Cortex of kidney (tissue), 1 donor: ENCODE results near the gene BAZ1B.
"Not testable (repeated sequence)": the region's sequence is repeated elsewhere in the genome, so short reads cannot be mapped to it uniquely, and the experiment has no call there.

Source experiments
- DNase-seq: peaks from one replicate; lab custom pipeline; 2025; lab: John Stamatoyannopoulos, UW

The BAZ1B gene

GRCh38 chr7:73447121-73447733, 74.9 kb downstream of the BAZ1B start:
- no peak for DNase-seq

- DNase-seq = no peak
Measured at GRCh38 chr7:73446682-73447081, 75.4 kb downstream of the BAZ1B start.

GRCh38 chr7:73443548-73444255, 78.4 kb downstream of the BAZ1B start:
- DNase-seq = no peak

GRCh38 chr7:73442903-73443500, 79.1 kb downstream of the BAZ1B start:
- no peak for DNase-seq

GRCh38 chr7:73442222-73442902, 79.7 kb downstream of the BAZ1B start:
- no peak for DNase-seq

- DNase-seq = no peak
Measured at GRCh38 chr7:73439410-73439704, 82.7 kb downstream of the BAZ1B start.

- no peak for DNase-seq
Measured at GRCh38 chr7:73438547-73439409, 83.3 kb downstream of the BAZ1B start.

- DNase-seq = no peak
Measured at GRCh38 chr7:73437621-73438416, 84.3 kb downstream of the BAZ1B start.

GRCh38 chr7:73437091-73437490, 85.0 kb downstream of the BAZ1B start:
- DNase-seq = no peak

GRCh38 chr7:73436031-73436929, 85.8 kb downstream of the BAZ1B start:
- no peak for DNase-seq

GRCh38 chr7:73435471-73436009, 86.6 kb downstream of the BAZ1B start:
- DNase-seq = no peak

- no peak for DNase-seq
Measured at GRCh38 chr7:73434701-73435069, 87.4 kb downstream of the BAZ1B start.

GRCh38 chr7:73433924-73434700, 88.0 kb downstream of the BAZ1B start:
- no peak for DNase-seq

GRCh38 chr7:73432676-73433075, 89.4 kb downstream of the BAZ1B start:
- no peak for DNase-seq

GRCh38 chr7:73431041-73431835, 90.9 kb downstream of the BAZ1B start:
- no peak for DNase-seq

GRCh38 chr7:73430540-73430939, 91.6 kb downstream of the BAZ1B start:
- DNase-seq = not testable (repeated sequence)

GRCh38 chr7:73429622-73430505, 92.2 kb downstream of the BAZ1B start:
- no peak for DNase-seq
